IMR-90 (cell line): ENCODE measurements around the gene FAM76A. TPM values are rescaled to one million over a fixed set of nuclear protein-coding genes. Genes with fewer than 3 reads are reported as not detected.

Source experiments
- ATAC-seq: fragments of 200-7000 bp; cut with Tn5 transposase; 2 replicates; pipeline ENCODE4 v1.9.1; 2020; ENCODE audit warnings: low read depth, mild to moderate bottlenecking, moderate library complexity
- BruUV-seq: library from RNA; stranded (reverse); fragments of 400-500 nt; replicated peaks from 2 replicates; lab custom pipeline; 2021; lab: Mats Ljungman, UMichigan
- CTCF ChIA-PET: fragments of 300-600 bp; formaldehyde crosslinking; extraction: SDS; loops from one replicate; lab custom pipeline; 2021; ENCODE audit warnings: antibody characterized with exemption; lab: Yijun Ruan, JAX
- POLR2A ChIA-PET: fragments of 300-600 bp; sonication (Branson Sonifier 250); formaldehyde crosslinking; loops from one replicate; lab custom pipeline; 2022; ENCODE audit warnings: antibody characterized with exemption; ENCODE audit not compliant: unreplicated experiment; lab: Charles Lee
- DNase-seq: peaks from one replicate; pipeline ENCODE4 v3.0.0; 2013
- H2AFZ ChIP-seq: replicated peaks from 2 replicates; pipeline ENCODE3; 2013; ENCODE audit warnings: low read length, mild to moderate bottlenecking; ENCODE audit not compliant: poor library complexity
- H2AK5ac ChIP-seq: 2 replicates; pipeline ENCODE4 v1.6.1; 2013; ENCODE audit warnings: low read depth, low read length, inconsistent platforms
- H2AK9ac ChIP-seq: replicated peaks from 2 replicates; pipeline ENCODE3; 2013; ENCODE audit warnings: mild to moderate bottlenecking, low read depth, low read length, moderate library complexity; ENCODE audit not compliant: poor library complexity
- H2BK120ac ChIP-seq: 2 replicates; pipeline ENCODE4 v1.6.1; 2013; ENCODE audit warnings: low read depth, low read length, inconsistent platforms
- H2BK15ac ChIP-seq: 3 replicates; pipeline ENCODE4 v1.6.1; 2013; ENCODE audit warnings: low read depth, low read length, inconsistent platforms
- H2BK20ac ChIP-seq: 2 replicates; pipeline ENCODE4 v1.6.1; 2013; ENCODE audit warnings: low read depth, mild to moderate bottlenecking, inconsistent platforms, low read length, moderate library complexity
- H2BK5ac ChIP-seq: 2 replicates; pipeline ENCODE4 v1.6.1; 2013; ENCODE audit warnings: mild to moderate bottlenecking, low read depth, low read length, inconsistent platforms; ENCODE audit not compliant: poor library complexity, severe bottlenecking
- H3K14ac ChIP-seq: replicated peaks from 2 replicates; pipeline ENCODE4 v1.6.1; 2013; ENCODE audit warnings: low read depth, low read length, inconsistent platforms
- H3K18ac ChIP-seq: 2 replicates; pipeline ENCODE4 v1.6.1; 2013; ENCODE audit warnings: low read depth, low read length, control low read depth
- H3K23ac ChIP-seq: 2 replicates; pipeline ENCODE4 v1.6.1; 2013; ENCODE audit warnings: low read depth, low read length, inconsistent platforms
- H3K27ac ChIP-seq: 2 replicates; pipeline ENCODE4 v1.5.1; 2013; ENCODE audit warnings: mild to moderate bottlenecking, control low read depth, low read length; ENCODE audit not compliant: insufficient read depth
- H3K27me3 ChIP-seq: 2 replicates; pipeline ENCODE4 v1.6.1; 2013; ENCODE audit warnings: low read length; ENCODE audit not compliant: control insufficient read depth, insufficient read depth
- H3K36me3 ChIP-seq: 2 replicates; pipeline ENCODE4 v1.6.1; 2013; ENCODE audit warnings: low read length, mixed read lengths; ENCODE audit not compliant: control insufficient read depth, insufficient read depth
- H3K4ac ChIP-seq: 2 replicates; pipeline ENCODE4 v1.6.1; 2013; ENCODE audit warnings: low read depth, low read length, inconsistent platforms
- H3K4me1 ChIP-seq: 2 replicates; pipeline ENCODE4 v1.6.1; 2013; ENCODE audit warnings: low read length, mixed read lengths; ENCODE audit not compliant: control insufficient read depth, insufficient read depth
- H3K4me2 ChIP-seq: 2 replicates; pipeline ENCODE4 v1.6.1; 2013; ENCODE audit warnings: low read depth, mild to moderate bottlenecking, control low read depth, low read length, moderate library complexity
- H3K4me3 ChIP-seq: 2 replicates; pipeline ENCODE4 v1.5.1; 2013; ENCODE audit warnings: low read depth, mild to moderate bottlenecking, control low read depth, low read length, moderate library complexity; ENCODE audit not compliant: insufficient read depth
- H3K56ac ChIP-seq: 2 replicates; pipeline ENCODE4 v1.6.1; 2013; ENCODE audit warnings: low read length, inconsistent platforms; ENCODE audit not compliant: insufficient read depth; ENCODE audit errors: extremely low read depth
- H3K79me1 ChIP-seq, 2 experiments: 2 replicates each; pipeline ENCODE4 v1.6.1; 2013; ENCODE audit warnings: low read length in 2 of 2, inconsistent platforms in 1 of 2, low read depth in 1 of 2
- H3K9ac ChIP-seq: 2 replicates; pipeline ENCODE4 v1.6.1; 2013; ENCODE audit warnings: low read depth, low read length, control low read depth
- H3K9me1 ChIP-seq: 2 replicates; pipeline ENCODE4 v1.6.1; 2013; ENCODE audit warnings: low read length, inconsistent platforms; ENCODE audit not compliant: insufficient read depth
- H3K9me3 ChIP-seq: 2 replicates; pipeline ENCODE4 v1.6.1; 2013; ENCODE audit warnings: low read length; ENCODE audit not compliant: control insufficient read depth, insufficient read depth
- H4K20me1 ChIP-seq: 2 replicates; pipeline ENCODE4 v1.6.1; 2013; ENCODE audit warnings: low read length, inconsistent platforms; ENCODE audit not compliant: insufficient read depth
- H4K5ac ChIP-seq: 2 replicates; pipeline ENCODE4 v1.6.1; 2013; ENCODE audit warnings: mild to moderate bottlenecking, low read depth, low read length, control low read depth
- H4K8ac ChIP-seq, 2 experiments: 2 replicates each; pipeline ENCODE4 v1.6.1; 2013; ENCODE audit warnings: low read depth in 2 of 2, low read length in 2 of 2, control low read depth in 1 of 2, inconsistent platforms in 1 of 2
- H4K91ac ChIP-seq: 2 replicates; pipeline ENCODE4 v1.6.1; 2013; ENCODE audit warnings: low read depth, low read length, inconsistent platforms; ENCODE audit not compliant: insufficient read depth
- CEBPB ChIP-seq: IDR thresholded peaks from 2 replicates; pipeline ENCODE4 v1.6.1; 2012; ENCODE audit warnings: low read depth, low read length, improper control_type of control experiment
- MAFK ChIP-seq: IDR thresholded peaks from 2 replicates; pipeline ENCODE4 v1.6.1; 2012; ENCODE audit warnings: low read depth, low read length, improper control_type of control experiment
- POLR2A ChIP-seq: IDR thresholded peaks from 2 replicates; pipeline ENCODE4 v1.6.1; 2012; ENCODE audit warnings: mild to moderate bottlenecking, low read depth, low read length
- SMC3 ChIP-seq: fragments of 150-350 bp; IDR thresholded peaks from 2 replicates; pipeline ENCODE4 v1.6.1; 2016; ENCODE audit warnings: low read depth, mild to moderate bottlenecking, antibody characterized with exemption, low read length, moderate library complexity
- dilution Hi-C: fragments of 300-500 bp; cut with HindIII; formaldehyde crosslinking; loops from one replicate; pipeline ENCODE4 v1.14.3; 2018; ENCODE audit warnings: low sequenced_read_pairs; ENCODE audit not compliant: unreplicated experiment
- in situ Hi-C: fragments of 300-500 bp; cut with MboI; formaldehyde crosslinking; loops from 3 replicates; pipeline ENCODE4 v1.14.3; 2019; ENCODE audit warnings: low sequenced_read_pairs, inconsistent platforms, mixed read lengths
- intact Hi-C: fragments of 100-400 bp; cut with micrococcal nuclease; formaldehyde crosslinking; loops from 2 replicates; pipeline ENCODE4 v1.10.0; 2022
- polyA plus RNA-seq, 3 experiments: library from polyadenylated mRNA; depleted of rRNA; stranded (reverse); fragments of >200 nt; gene quantifications; 2 replicates each; pipeline ENCODE4 v1.2.3, GENCODE V29; 2012; ENCODE audit warnings: low replicate concordance in 1 of 3
- total RNA-seq: library from RNA; depleted of rRNA; stranded (reverse); fragments of >200 nt; gene quantifications from 2 replicates; pipeline ENCODE4 v1.2.3, GENCODE V29; 2012

Gene FAM76A
- total and polyA plus RNA-seq, 2 of the 4 experiments (the other 2 are of a cell fraction), result 2.3 to 10.0 TPM

GRCh38 chr1:27787895-27788294 lies 62.1 kb downstream of the FAM76A start:
- Histone ChIP-seq H2AK5ac (no peak overlapping the region), H2BK20ac (no peak overlapping the region), H3K4me3 (no peak overlapping the region), H3K9ac (no peak overlapping the region), H3K9me3 (0 out of 2 replicates have a peak, but pooled peaks cover 2% of the 10 kb centered on the region), H3K4me1 (peaks cover 5% of the 10 kb centered on the region), H2AK9ac (no peak overlapping the region), H3K56ac (no peak overlapping the region), H3K79me1 (peaks cover 18 to 58% of the 10 kb centered on the region in 2 experiments), H3K9me1 (peaks cover 9% of the 10 kb centered on the region), H2BK15ac (no peak overlapping the region), H2BK120ac (no peak overlapping the region), H3K18ac (no peak overlapping the region), H4K91ac (no peak overlapping the region), H4K5ac (no peak overlapping the region), H3K23ac (no peak overlapping the region), H2AFZ (no peak overlapping the region), H3K14ac (no peak overlapping the region), H3K4me2 (no peak overlapping the region), H3K27me3 (no peaks in the 10 kb centered on the region), H3K36me3 (peaks cover 13% of the 10 kb centered on the region), H4K8ac (no peak overlapping the region), H4K20me1 (peaks cover 25% of the 10 kb centered on the region), H3K4ac (no peak overlapping the region), H2BK5ac (no peak overlapping the region), H3K27ac (no peak overlapping the region)
- in situ Hi-C loops (no loop called here), dilution Hi-C loops (no loop called here), intact Hi-C loops (no loop called here)
- ATAC-seq (peak; percentile 35), DNase-seq (peak; percentile 68)
- TF ChIP-seq CEBPB, result peak; percentile 60; the same call in 1 of the 2 replicates
- no peak for TF ChIP-seq MAFK
- TF ChIP-seq POLR2A, result no peak
- no peak for TF ChIP-seq SMC3
- CTCF ChIA-PET, result no interaction called here
- BruUV-seq, result no TSS peak
- POLR2A ChIA-PET, result interaction anchor here (0.5 kb wide), 1 partner anchor 15 kb away, joined by 3 read pairs; the partner anchor contains the start of gene STX12
